T1000 (cell line): ENCODE measurements around the gene PARP1.

Experiments
- DNase-seq: peaks from one replicate; lab custom pipeline; 2025; ENCODE audit warnings: mixed read lengths; lab: John Stamatoyannopoulos, UW

PARP1 gene

GRCh38 chr1:226405411-226405988, 2.4 kb downstream of the PARP1 start:
- DNase-seq: no peak

GRCh38 chr1:226404904-226405222, 3.0 kb downstream of the PARP1 start:
- DNase-seq: no peak

GRCh38 chr1:226404063-226404903, 3.6 kb downstream of the PARP1 start:
- DNase-seq: no peak

GRCh38 chr1:226403201-226404034, 4.5 kb downstream of the PARP1 start:
- no peak for DNase-seq

- no peak for DNase-seq
Measured at GRCh38 chr1:226402739-226403165, 5.1 kb downstream of the PARP1 start.

- no peak for DNase-seq
Measured at GRCh38 chr1:226401355-226402303, 6.3 kb downstream of the PARP1 start.

GRCh38 chr1:226400519-226401354, 7.2 kb downstream of the PARP1 start:
- DNase-seq: no peak

GRCh38 chr1:226397955-226398636, 9.8 kb downstream of the PARP1 start:
- no peak for DNase-seq

GRCh38 chr1:226397011-226397926, 10.6 kb downstream of the PARP1 start:
- DNase-seq: no peak

GRCh38 chr1:226395753-226396152, 12.1 kb downstream of the PARP1 start:
- no peak for DNase-seq

GRCh38 chr1:226394462-226394861, 13.4 kb downstream of the PARP1 start:
- DNase-seq: no peak

- DNase-seq: no peak
Measured at GRCh38 chr1:226390681-226391080, 17.2 kb downstream of the PARP1 start.

GRCh38 chr1:226388131-226388530, 19.8 kb downstream of the PARP1 start:
- no peak for DNase-seq

GRCh38 chr1:226384717-226385116, 23.2 kb downstream of the PARP1 start:
- no peak for DNase-seq

- DNase-seq: no peak
Measured at GRCh38 chr1:226384040-226384439, 23.9 kb downstream of the PARP1 start.

GRCh38 chr1:226382030-226382429, 25.9 kb downstream of the PARP1 start:
- DNase-seq: no peak

- DNase-seq: no peak
Measured at GRCh38 chr1:226381226-226381998, 26.5 kb downstream of the PARP1 start.

- DNase-seq: no peak
Measured at GRCh38 chr1:226378071-226378470, 29.8 kb downstream of the PARP1 start.
